ENCODE data around the gene TSEN15.

GRCh38 chr1:184012187-184012586 is 39.3 kb upstream of the TSEN15 start:
- TF ChIP-seq EP300 (IDR thresholded peaks at IDR 0.05; ENCODE audit: low read length) (no peak), CTCF (IDR thresholded peaks at IDR 0.05 in 2 of 3, conservative IDR thresholded peaks at IDR 0.05 in 1 of 3; ENCODE audit: insufficient read depth in 2 of 3, low read depth in 1 of 3, low read length in 3 of 3) (no peak), E2F4 (CRISPR knock-in tag; IDR thresholded peaks at IDR 0.05; ENCODE audit: low read depth) (no peak), POLR2AphosphoS5 (IDR thresholded peaks at IDR 0.05; ENCODE audit: control insufficient read depth, insufficient read depth, low read depth, low read length) (no peak), HMG20B (CRISPR knock-in tag; IDR thresholded peaks at IDR 0.05) (no peak), ARNT (IDR thresholded peaks at IDR 0.05) (no peak), POLR2A (conservative IDR thresholded peaks at IDR 0.05) (no peak), MIER1 (IDR thresholded peaks at IDR 0.05; ENCODE audit: low read depth) (no peak), ZNF280A (IDR thresholded peaks at IDR 0.05; ENCODE audit: low read depth, partially characterized antibody) (no peak), FOXO4 (CRISPR knock-in tag; IDR thresholded peaks at IDR 0.05) (no peak), ATF2 (CRISPR knock-in tag; IDR thresholded peaks at IDR 0.05) (no peak), SNIP1 (IDR thresholded peaks at IDR 0.05; ENCODE audit: low read depth) (no peak), ZNF232 (CRISPR knock-in tag; IDR thresholded peaks at IDR 0.05) (no peak), DPF2 (IDR thresholded peaks at IDR 0.05) (no peak)

All from K562 (cell line).